Ammon's horn (tissue), 1 donor: ENCODE results near the gene TYK2.
"Not testable (repeated sequence)": the region's sequence is repeated elsewhere in the genome, so short reads cannot be mapped to it uniquely, and the experiment has no call there.

ENCODE experiments used
- DNase-seq: peaks from one replicate; pipeline ENCODE4 v3.0.0-alpha.2; 2016; ENCODE audit warnings: low spot score

The TYK2 gene

DNA sequence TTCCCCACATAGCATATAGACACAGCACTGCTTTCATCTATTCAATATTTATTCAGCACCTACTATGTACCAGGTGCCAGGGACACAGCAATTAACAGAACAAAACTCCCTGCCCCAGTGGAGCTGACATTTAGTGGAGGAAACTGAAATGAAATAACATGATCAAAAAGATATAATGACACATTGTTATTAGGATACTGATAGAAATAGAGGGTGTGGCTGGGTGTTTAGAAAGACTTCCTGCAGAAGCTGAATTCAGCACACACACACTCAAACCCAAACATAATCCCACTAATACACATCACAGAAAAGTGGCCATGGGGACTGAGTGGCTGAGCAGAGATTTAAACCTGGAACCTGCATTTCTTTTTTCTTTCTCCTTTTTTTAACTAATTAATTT is 26.7 kb upstream of the TYK2 start:
- DNase-seq, result no peak

DNA sequence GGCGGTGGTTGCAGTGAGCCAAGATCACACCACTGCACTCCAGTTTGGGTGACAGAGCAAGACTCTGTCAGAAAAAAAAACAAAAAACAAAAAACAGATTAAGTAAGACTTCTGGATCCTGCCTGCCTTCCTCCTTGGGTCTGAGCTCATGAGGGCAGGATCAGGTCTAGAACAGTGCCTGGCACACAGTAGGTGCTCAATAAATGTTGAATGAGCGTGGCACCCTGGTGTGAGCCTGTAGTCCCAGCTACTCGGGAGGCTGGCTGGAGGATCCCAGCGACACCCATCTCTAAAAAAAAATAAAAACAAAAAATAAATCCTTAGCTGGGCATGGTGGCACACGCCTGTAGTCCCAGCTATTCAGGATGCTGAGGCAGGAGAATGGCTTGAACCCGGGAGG is 25.8 kb upstream of the TYK2 start:
- DNase-seq, result no peak

DNA sequence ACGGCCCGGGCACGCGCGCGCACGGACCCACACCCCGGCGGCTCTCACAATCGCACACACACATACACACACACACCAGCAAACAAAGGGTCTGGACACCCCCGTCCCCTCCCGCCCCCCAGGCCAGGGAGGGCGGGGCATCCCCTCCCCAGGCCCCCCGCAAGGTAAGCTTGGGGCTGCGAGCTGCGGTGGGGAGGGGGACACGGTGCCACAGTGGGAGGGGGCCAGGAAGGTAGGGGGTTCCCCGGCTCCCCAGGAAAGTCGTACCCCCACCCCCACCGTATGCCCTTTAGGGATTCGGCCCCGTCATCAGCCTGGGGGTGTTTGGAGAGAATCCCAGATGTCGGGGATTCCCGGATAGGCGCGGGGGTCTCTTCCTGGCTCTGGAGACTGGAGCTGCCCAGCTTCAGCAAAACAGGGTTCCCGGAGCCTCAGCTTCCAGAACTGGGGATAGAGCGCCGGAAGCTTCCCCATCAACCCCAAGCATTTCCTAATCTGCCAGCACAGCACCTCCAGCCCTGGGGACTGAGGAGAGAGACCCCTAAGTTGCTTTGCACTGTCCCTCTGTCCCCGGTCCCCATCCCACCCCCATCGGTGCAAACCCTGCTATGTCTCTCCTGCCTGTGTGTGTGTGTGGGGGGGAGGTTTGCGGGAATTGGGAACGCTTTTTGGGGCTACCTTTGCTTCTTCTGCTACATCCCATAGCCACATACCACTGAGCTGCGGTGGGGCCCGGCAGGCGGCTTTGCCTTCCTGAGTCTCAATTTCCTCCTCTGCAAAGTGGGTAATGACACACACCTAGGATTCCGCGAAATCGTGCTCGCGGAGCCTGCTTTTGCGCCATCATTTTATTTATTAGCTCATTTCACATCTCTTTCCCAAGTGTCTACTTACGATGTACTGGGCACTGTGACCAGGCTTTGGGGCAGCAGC is 24.8 kb upstream of the TYK2 start:
- DNase-seq, result no peak

DNA sequence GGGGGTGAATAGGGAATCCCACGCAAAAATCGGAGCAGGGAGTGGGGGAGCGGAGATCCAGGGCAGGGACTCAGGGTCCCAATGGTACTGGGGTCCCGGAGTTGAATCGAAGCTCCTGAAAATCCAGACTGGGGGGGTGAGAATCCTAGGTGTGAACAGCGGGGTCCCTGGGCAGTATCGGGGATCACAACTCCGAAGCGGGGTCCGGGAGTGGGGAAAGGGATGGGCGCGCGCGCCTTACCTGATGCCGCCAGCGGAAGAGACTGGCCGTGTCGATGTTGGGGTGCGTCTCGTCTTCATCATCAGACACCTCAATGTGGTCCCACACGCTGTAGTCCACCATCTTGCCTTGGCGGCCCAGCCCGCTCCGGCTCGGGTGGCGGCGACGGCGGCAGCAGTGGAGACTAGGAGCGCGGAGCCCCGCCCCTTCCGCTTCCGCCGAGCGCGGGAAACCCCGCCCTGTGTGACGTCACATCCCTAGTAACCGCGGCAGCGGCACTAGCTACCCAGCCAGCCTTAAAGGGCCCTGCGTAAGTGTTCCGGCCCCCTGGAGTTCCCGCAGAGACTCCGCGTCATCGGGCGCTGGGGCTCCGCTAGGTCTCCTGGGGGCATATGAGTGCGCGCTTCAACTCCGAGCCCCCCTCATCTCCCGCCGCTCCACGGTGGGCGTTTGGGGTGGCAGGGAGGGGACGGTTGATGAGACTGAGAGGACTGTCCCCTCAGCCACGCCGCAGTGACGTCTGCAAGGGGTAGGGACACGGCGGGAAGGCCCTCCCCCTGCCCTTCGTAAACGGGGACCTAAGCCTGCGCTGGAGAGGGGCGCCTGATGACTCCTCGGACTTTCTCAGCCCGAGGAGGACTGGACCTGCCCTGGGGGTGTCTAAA is 23.0 kb upstream of the TYK2 start, which contains the start of gene CDC37:
CDC37 (minus strand) TSS at position 406 of the 885 bp plus-strand sequence; CDS start at position 343, 63 bp downstream.
- DNase-seq, result peak; percentile 97

DNA sequence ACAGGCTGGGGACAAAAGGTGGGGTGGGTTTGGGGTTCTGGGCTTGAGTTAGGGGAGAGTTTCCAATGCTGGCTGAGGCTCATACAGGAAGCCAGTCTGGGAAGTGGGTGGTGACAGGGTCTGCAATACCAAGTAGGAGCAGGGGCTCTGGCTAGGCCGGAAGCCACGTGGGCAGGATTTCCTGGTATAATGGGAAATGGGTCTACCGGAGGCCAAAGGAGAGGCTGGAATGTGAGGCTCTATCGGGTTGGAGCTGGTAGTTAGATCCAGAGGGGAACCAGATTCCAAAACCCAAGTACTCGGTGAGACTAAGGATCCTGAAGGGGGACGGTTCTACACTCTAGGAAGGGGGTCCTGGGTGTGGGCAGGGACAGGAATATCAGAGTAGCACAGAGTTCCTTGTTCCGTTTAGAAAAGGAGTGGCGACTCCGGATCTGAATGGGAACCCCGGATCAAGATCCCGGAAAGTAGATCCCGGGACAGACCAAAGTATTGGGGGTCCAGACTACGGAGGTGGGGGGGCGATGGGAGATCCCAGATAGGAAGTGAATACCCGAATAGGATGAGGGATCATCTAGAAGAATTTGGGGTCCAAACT is 22.2 kb upstream of the TYK2 start:
- no peak for DNase-seq

DNA sequence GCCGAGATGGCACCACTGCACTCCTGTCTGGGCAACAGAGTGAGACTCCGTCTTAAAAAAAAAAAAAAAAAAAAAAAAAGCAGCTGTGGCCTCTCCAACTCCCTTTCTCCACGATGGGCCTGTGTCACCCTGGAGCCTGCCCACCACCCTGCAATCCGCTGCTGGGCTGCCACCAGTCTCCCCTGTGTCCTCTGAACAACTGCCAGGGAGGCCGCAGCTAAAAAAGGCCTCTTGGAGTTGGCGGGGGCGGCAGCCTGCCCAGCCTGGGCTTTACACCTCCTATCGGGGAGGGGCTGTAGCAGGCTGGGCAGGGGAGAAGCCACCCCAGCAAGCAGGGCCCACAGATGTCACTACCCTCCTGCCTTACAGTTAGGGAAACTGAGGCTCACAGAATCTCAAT is 19.5 kb upstream of the TYK2 start:
- DNase-seq, result no peak

DNA sequence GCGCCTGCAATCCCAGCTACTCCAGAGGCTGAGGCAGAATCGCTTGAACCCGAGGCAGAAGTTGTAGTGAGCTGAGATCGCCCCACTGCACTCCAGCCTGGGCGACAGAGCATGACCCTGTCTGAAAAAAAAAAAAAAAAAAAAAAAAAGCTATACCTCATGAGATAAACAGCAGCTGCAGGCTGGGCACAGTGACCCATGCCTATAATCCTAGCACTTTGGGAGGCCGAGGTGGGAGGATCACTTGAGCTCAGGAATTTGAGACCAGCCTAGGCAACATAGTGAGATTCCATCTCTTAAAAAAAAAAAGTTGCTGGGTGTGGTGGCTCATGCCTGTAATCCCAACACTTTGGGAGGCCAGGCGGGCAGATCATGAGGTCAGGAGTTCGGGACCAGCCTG is 19.0 kb upstream of the TYK2 start:
- DNase-seq, result not testable (repeated sequence)

DNA sequence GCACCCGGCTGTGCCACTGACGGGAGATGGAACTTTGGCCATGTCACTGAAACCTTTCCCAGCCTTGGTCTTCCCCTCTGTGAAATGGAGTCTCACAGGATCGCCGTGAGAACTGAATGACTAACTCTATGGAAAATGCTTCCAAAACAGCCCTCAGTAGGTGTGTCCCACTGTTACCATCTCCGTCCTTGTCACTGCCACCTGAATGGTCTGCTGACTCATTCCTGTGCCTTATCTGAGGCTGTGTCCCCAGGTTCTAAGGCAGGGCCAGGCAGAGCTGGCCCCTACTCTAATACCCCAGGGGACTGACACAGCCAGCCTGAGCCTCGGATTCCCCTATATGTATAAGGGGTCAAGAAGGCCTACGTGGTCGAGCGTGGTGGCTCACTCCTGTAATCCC is 18.4 kb upstream of the TYK2 start:
- no peak for DNase-seq

DNA sequence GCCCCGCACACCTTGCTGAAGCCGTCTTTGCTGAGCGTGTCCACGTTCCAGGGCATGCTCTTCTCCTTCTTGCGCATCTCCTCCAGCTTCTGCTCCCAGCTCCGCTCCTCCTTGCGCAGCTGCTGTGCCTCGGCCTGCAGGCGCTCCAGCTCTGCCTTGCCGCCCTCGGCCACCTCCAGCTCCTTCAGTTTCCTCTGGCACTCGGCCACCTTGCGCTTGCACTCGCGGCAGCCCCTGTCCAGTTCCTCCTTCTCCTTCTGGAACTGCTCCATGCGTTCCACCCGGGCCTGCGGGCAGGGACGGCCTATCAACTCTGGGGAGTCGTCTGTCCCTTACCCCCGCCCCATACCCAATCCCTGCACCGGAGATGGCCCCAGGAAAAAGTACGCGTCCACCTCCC is 15.5 kb upstream of the TYK2 start:
- no peak for DNase-seq

DNA sequence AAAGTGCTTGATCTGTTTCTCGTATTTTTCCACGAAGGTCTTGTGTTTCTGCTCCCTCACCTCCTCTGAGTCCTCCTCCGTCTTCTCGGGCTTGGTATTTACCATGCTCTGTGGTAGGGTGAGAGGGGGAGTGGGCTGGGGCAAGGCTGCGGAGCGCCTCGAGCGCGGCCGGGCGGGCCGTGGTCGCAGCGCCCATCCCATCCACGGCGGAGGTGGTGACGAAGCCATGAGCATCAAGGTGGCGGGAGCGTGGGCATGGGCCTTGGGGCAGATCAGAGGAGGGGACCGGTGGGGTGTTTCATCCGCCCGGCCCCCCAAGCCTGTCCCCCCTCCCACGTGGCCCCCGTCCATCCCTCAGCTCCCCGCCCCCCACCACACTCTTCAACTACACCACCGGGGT is 15.1 kb upstream of the TYK2 start:
- DNase-seq, result no peak

DNA sequence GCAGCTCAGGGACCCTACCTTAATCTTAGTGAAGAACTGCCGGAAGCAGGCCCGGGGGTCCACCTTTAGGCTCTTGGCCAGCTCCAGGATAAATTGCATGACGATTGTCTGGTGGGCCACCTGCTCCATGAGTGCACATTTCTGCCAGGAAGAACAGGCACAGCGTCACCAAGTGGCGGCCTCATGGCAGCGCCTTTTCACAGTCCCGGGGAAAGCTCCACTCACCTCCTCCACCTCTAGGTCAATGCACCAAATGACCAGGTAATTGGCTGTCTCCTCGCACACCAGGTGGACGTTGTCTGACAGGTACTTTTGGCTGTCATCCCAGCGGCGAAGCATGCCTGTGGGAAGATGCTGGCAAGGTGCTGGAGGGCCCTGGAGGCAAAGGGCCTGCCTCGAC is 14.6 kb upstream of the TYK2 start:
- DNase-seq, result no peak

DNA sequence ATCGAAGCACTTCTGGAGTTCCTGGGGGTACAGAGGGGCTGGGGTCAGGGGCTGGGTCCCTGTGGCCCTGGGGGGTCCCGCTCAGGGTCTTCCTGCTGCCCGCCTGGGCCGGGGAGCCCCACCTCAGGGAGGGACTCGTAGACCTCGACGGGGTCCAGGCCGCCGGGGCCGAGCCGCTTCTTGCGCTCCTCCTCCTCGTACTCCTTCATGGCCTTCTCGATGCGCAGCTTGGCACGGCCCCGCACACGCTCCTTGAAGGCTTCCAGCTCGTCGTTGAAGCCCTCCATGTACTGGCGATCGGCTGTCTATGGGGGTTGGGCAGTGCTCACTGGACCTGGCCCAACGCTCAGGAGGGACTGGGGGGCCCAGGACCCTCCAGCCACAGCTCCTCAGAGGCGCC is 12.8 kb upstream of the TYK2 start:
- no peak for DNase-seq

DNA sequence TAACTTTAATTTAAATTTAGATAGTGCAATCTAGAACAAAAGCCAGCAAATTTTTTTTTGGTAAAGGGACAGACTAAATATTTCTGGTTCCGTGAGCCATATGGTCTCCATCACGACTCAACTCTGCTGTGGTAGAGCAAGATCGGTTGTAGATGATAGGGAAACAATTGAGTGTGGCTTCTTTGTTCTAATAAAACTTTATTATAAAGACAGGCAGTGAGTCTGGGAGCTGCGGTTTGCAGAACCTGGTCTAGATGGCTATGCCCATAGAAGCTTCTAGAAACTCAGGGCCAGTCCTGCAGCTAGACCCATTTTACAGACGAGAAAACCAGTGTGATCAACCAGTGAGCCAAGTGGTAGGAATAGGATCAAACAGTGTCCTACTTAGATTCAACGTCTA is 11.7 kb upstream of the TYK2 start:
- no peak for DNase-seq

DNA sequence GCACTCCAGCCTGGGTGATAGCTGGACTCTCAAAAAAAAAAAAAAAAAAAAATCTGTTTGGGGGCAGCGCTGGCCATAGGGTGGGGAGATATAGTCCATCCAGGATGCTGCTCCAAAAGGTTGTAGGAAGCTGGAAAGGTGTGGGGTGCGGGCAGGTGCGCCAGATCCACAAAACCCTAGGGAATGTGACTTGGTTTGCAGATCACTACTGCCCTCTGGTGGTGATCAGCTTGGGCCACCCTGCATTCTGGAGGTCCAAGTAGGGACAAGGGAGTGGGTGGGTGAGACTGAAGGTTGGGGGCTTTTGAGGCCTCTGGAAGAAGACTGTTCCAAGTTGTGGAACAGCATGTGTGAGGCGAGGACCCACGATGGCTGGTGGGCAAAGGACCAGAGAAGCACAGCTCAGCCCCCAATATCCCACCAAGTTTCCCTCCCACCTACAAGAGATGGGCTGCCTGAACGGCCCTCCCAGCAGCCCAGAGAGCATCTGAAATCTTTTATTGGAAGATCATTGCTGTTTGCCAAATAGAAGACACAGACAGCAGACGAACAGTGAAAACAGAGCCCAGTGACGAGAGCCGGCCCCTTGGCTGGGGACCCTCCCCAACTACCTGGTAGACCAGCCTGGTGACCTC is 10.4 kb upstream of the TYK2 start:
- DNase-seq, result peak; percentile 80

DNA sequence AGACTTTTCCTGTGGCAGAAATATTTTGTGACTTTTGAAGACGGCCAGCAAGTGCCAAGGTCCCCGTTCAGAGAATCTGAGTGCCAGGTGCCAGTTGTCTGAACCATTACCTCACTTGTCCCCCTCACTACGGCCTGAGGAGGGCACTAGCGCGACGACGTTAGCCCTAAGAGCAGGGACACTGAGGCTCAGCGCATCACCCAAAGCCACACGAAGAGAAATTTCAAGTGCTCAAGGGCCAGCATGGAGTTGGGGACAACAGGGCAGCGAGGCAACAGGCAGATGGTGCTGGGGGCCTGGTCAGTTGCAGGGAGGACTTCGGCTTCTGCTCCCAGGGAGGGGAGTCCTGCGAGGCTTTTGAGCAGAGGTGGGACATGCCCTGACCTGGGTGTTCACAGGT is 9.5 kb upstream of the TYK2 start:
- DNase-seq, result no peak

DNA sequence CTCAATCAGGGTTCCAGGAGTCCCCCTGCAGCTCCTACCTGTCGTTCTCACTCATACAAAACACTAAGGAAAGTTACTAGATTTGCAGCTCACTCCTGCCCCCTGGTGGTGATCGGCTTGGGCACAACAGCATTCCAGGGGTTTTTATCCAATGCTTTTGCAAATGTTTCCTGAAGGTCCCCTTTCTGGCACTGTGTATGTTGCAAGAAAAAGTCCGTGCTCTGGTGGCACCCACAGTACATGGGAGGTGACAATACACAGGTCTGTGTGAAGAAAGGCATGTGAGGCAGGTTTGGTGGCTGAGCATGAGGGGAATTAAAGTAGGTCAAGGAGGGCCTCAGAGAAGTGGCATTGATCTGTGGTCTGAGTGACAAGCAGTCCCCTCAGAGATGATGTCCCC is 8.6 kb upstream of the TYK2 start:
- DNase-seq, result peak; percentile 86

DNA sequence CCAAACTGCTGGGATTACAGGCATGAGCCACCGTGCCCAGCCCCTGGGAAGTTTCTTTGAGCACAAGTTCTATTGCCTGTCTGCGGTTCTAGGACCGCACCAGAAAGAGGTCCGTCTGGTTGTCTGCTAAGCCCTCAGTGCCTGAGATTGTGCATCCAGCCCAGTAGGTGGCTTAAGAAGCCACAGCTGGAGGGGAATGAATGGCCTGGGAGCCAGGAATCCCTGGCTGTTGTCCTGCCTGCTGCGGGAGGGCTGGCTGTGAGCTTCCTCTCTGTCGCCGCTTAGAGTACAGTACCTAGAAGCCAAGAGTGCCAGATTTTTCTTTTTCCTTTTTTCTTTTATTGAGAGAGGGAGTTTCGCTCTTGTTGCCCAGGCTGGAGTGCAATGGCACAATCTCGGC is 4.2 kb upstream of the TYK2 start:
- DNase-seq, result no peak

DNA sequence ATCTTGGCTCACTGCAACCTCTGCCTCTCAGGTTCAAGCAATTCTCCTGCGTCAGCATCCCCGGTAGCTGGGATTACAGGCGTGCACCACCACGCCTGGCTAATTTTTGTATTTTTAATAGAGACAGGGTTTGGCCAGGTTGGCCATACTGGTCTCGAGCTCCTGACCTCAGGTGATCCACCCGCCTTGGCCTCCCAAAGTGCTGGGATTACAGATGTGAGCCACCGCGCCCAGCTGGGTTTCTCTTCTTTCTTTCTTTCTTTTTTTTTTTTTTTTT is 2.8 kb upstream of the TYK2 start:
- not testable (repeated sequence) for DNase-seq

DNA sequence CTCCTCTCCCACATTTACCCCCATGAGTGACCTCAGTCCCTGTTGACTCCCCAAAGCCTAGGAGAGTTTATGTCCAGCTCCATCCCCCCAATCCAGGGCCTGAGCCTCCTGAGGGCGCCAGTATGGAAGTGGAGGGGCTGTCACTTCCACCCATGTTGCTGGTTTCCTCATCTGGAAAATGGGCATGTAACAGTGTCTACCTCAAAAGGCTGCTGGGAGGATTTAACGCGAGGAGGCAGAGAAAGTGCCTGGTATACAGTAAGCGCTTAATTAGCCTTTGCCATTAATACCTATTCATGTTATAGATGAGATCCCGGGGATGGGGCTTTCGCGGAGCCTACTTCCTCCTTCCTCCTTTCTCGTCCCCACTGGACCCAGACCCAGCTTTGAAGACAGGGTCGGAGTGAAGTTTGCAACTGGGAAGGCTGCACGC is 476 bp downstream of the TYK2 start:
- no peak for DNase-seq

DNA sequence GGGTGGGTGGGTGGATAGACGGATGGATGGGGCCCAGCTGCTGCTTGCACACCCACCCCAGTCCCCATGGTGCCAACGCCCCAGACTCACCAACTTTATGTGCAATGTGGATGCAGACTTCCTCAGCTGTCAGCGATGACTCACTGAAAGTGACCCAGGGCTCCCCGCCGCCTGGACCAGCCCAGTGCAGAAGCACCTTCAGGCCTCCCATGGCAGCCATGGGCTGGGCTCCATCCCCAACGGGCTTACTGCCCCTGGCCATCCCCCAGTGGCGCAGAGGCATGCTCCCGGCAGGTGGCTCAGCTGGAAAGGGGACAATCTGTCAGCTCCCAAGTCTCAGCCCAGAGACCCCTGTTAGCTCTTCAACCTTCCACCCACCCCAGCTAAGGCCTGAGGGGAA is 2.2 kb downstream of the TYK2 start:
- no peak for DNase-seq

DNA sequence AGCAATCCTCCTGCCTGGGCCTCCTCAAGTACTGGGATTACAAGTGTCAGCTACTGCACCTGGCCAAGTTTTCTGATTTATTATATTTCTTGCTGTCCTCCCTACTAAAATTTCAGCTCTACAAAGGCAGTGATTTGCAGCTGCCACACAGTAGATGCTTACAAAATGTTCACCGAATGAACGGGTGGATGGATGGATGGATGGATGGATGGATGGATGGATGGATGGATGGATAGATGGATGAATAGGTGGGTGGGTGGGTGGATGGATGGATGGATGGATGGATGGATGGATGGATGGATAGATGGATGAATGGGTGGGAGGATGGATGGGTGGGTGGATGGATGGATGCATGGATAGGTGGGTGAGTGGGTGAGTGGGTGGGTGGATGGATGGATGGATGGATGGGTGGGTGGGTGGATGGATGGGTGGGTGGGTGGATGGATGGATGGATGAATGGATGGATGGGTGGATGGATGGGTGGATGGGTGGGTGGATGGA is 3.2 kb downstream of the TYK2 start:
- not testable (repeated sequence) for DNase-seq

DNA sequence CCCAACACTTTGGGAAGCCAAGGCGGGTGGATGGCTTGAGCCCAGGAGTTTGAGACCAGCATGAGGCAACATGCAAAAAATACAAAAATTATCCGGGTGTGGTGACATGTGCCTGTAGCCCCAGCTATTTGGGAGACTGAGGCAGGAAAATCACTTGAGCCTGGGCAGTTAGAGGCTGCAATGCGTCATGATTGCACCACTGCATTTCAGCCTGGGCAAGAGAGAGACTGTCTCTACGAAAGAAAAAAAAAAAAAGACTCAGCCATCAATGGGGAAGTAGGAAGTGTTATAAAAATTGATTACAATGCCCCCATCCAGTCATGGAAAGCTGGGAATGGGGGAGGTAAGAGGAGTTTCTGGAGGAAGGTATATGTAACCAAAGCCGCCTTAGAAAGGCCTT is 5.4 kb downstream of the TYK2 start:
- DNase-seq, result no peak
